Measurements from ENCODE around the gene P2RX7.
"Not testable (repeated sequence)": the region's sequence is repeated elsewhere in the genome, so short reads cannot be mapped to it uniquely, and the experiment has no call there.

P2RX7 gene

GRCh38 chr12:121156365-121156764 lies 23.7 kb downstream of the P2RX7 start:
- TF ChIP-seq CTCF (IDR thresholded peaks at IDR 0.05; ENCODE audit: low read depth, low read length), result no peak

GRCh38 chr12:121158085-121158484 lies 25.4 kb downstream of the P2RX7 start:
- H3K4me3 ChIP-seq (ENCODE audit: low read depth, low read length), result no peak overlapping the region
- TF ChIP-seq CTCF (IDR thresholded peaks at IDR 0.05; ENCODE audit: low read depth, low read length), result no peak

More at GRCh38 chr12:121156365-121156764, 23.7 kb downstream of the P2RX7 start:
- H3K4me3 ChIP-seq (ENCODE audit: low read depth, low read length), result no peak overlapping the region

- H3K4me3 ChIP-seq (ENCODE audit: low read depth, low read length), result not testable (repeated sequence)
Observed at GRCh38 chr12:121158728-121159351, 26.2 kb downstream of the P2RX7 start.

- H3K4me3 ChIP-seq (ENCODE audit: low read depth, low read length), result no peak overlapping the region
- no peak for TF ChIP-seq CTCF (IDR thresholded peaks at IDR 0.05; ENCODE audit: low read depth, low read length)
Observed at GRCh38 chr12:121159467-121160307, 27.0 kb downstream of the P2RX7 start.

GRCh38 chr12:121162384-121162783 lies 29.7 kb downstream of the P2RX7 start:
- TF ChIP-seq CTCF (IDR thresholded peaks at IDR 0.05; ENCODE audit: low read depth, low read length), result no peak
- H3K4me3 ChIP-seq (ENCODE audit: low read depth, low read length), result no peak overlapping the region

GRCh38 chr12:121162985-121163384 lies 30.3 kb downstream of the P2RX7 start:
- H3K4me3 ChIP-seq (ENCODE audit: low read depth, low read length), result no peak overlapping the region
- no peak for TF ChIP-seq CTCF (IDR thresholded peaks at IDR 0.05; ENCODE audit: low read depth, low read length)

- not testable (repeated sequence) for H3K4me3 ChIP-seq (ENCODE audit: low read depth, low read length)
Observed at GRCh38 chr12:121164839-121165238, 32.2 kb downstream of the P2RX7 start.

GRCh38 chr12:121165316-121165715 lies 32.6 kb downstream of the P2RX7 start:
- no peak for TF ChIP-seq CTCF (IDR thresholded peaks at IDR 0.05; ENCODE audit: low read depth, low read length)
- H3K4me3 ChIP-seq (ENCODE audit: low read depth, low read length), result no peak overlapping the region
